Suprapubic skin (tissue), 3 donors: ENCODE measurements around the gene COL4A6.

ENCODE experiments used
- CTCF ChIP-seq, 2 donors: fragments of 200-600 bp in 1 of 2; fragments of 450-650 bp in 1 of 2; sonication (generic) in 1 of 2; IDR thresholded peaks; one replicate each; pipeline ENCODE4 v1.5.1; 2016 to 2019; ENCODE audit warnings: antibody characterized with exemption in 2 of 2, mild to moderate bottlenecking in 1 of 2, moderate library complexity in 1 of 2
- POLR2A ChIP-seq, 2 donors: fragments of 450-650 bp; IDR thresholded peaks; one replicate each; pipeline ENCODE4 v1.6.1; 2017; ENCODE audit warnings: antibody characterized with exemption in 2 of 2, mild to moderate bottlenecking in 2 of 2, moderate library complexity in 2 of 2

- TF ChIP-seq CTCF (IDR thresholded peaks at IDR 0.05) (no peak), POLR2A (IDR thresholded peaks at IDR 0.05) (no peak)
Measured at GRCh38 chrX:108132876-108133275, 305.3 kb downstream of the COL4A6 start.
